GM12878 (cell line): ENCODE measurements around the gene NFKBIA. TPM values are rescaled to one million over a fixed set of nuclear protein-coding genes. Genes with fewer than 3 reads are reported as not detected.

Source experiments
- ATAC-seq: fragments of 200-7000 bp; cut with Tn5 transposase; 3 replicates; pipeline ENCODE4 v1.9.1; 2020; ENCODE audit warnings: mild to moderate bottlenecking, moderate library complexity
- BruUV-seq: library from RNA; stranded (reverse); fragments of 400-500 nt; replicated peaks from 2 replicates; lab custom pipeline; 2021; lab: Mats Ljungman, UMichigan
- CTCF ChIA-PET: fragments of 300-600 bp; sonication (Branson Sonifier 250); formaldehyde crosslinking; extraction: SDS; loops from one replicate; lab custom pipeline; 2021; ENCODE audit warnings: inconsistent platforms; lab: Yijun Ruan, JAX
- POLR2A ChIA-PET: fragments of 350-600 bp; formaldehyde crosslinking; extraction: SDS; loops from one replicate; lab custom pipeline; 2021; ENCODE audit warnings: inconsistent platforms; lab: Charles Lee
- RAD21 ChIA-PET: fragments of 300-600 bp; sonication (Branson Sonifier 250); formaldehyde crosslinking; loops from one replicate; lab custom pipeline; 2023; ENCODE audit warnings: antibody characterized with exemption; ENCODE audit not compliant: unreplicated experiment; lab: Charles Lee
- SMC1A ChIA-PET: fragments of 300-600 bp; sonication (Branson Sonifier 250); formaldehyde crosslinking; loops from one replicate; lab custom pipeline; 2023; ENCODE audit not compliant: unreplicated experiment, uncharacterized antibody; lab: Charles Lee
- DNase-seq: peaks from one replicate; pipeline ENCODE4 v3.0.0-alpha.2; 2011; ENCODE audit warnings: low read depth, low spot score
- FAIRE-seq: peaks from 3 replicates; lab custom pipeline; 2011; peaks lifted over from hg19 to GRCh38; lab: Jason Lieb, UNC
- H2AFZ ChIP-seq: 2 replicates; pipeline ENCODE4 v1.6.0; 2011; ENCODE audit warnings: low read depth, low read length, control low read depth; ENCODE audit not compliant: control insufficient read depth
- H3K27ac ChIP-seq: 2 replicates; pipeline ENCODE4 v1.5.1; 2011; ENCODE audit warnings: control low read depth; ENCODE audit not compliant: control insufficient read depth, insufficient read depth
- H3K27me3 ChIP-seq, 2 experiments: replicated peaks in 1 of 2; 2 replicates each; pipeline versions ENCODE4 v1.6.0 to v1.6.1; 2011; ENCODE audit warnings: low read length in 1 of 2; ENCODE audit not compliant: control insufficient read depth in 2 of 2, insufficient read depth in 2 of 2
- H3K36me3 ChIP-seq, 2 experiments: 2 replicates each; pipeline ENCODE4 v1.5.1; 2011; ENCODE audit warnings: low read length in 1 of 2; ENCODE audit not compliant: control insufficient read depth in 2 of 2, insufficient read depth in 2 of 2
- H3K4me1 ChIP-seq: 2 replicates; pipeline ENCODE4 v1.6.1; 2011; ENCODE audit warnings: mild to moderate bottlenecking, low read length, moderate library complexity, mixed read lengths; ENCODE audit not compliant: control insufficient read depth, insufficient read depth
- H3K4me2 ChIP-seq: 2 replicates; pipeline ENCODE4 v1.6.0; 2011; ENCODE audit warnings: control low read depth; ENCODE audit not compliant: control insufficient read depth, insufficient read depth
- H3K4me3 ChIP-seq: fragments of 200-600 bp; sonication (generic); 2 replicates; pipeline ENCODE4 v1.5.1; 2016
- H3K79me2 ChIP-seq: 2 replicates; pipeline ENCODE4 v1.6.0; 2011; ENCODE audit warnings: low read length; ENCODE audit not compliant: control insufficient read depth, insufficient read depth
- H3K9ac ChIP-seq: 2 replicates; pipeline ENCODE4 v1.8.0; 2011; ENCODE audit warnings: low read length, control low read depth, mixed read lengths; ENCODE audit not compliant: control insufficient read depth, insufficient read depth
- H3K9me3 ChIP-seq: replicated peaks from 3 replicates; pipeline ENCODE4 v1.5.1; 2011; ENCODE audit warnings: mild to moderate bottlenecking, low read length; ENCODE audit not compliant: control insufficient read depth, insufficient read depth
- H4K20me1 ChIP-seq: 2 replicates; pipeline ENCODE4 v1.6.0; 2011; ENCODE audit not compliant: control insufficient read depth, insufficient read depth
- IRF3 ChIP-seq: fragments of 450-650 bp; IDR thresholded peaks from 2 replicates; pipeline ENCODE4 v1.6.1; 2014; ENCODE audit warnings: mild to moderate bottlenecking
- WRNIP1 ChIP-seq: IDR thresholded peaks from 2 replicates; pipeline ENCODE4 v1.6.1; 2011; ENCODE audit warnings: low read depth, low read length, improper control_type of control experiment, borderline replicate concordance
- WGBS: methylation state at CpG from one replicate; pipeline ENCODE4 v1.1.6; 2016; ENCODE audit warnings: low lambda C conversion rate; ENCODE audit not compliant: insufficient replicate concordance, insufficient coverage; ENCODE audit errors: missing lambda C conversion rate; 5-methylcytosine and 5-hydroxymethylcytosine counted together
- in situ Hi-C: fragments of 300-500 bp; cut with MboI; formaldehyde crosslinking; loops from 9 replicates; pipeline ENCODE4 v1.14.3; 2018; ENCODE audit warnings: mixed read lengths
- intact Hi-C: fragments of 100-400 bp; cut with micrococcal nuclease; formaldehyde crosslinking; loops from one replicate; pipeline ENCODE4 v1.14.2; 2022; ENCODE audit not compliant: unreplicated experiment
- polyA plus RNA-seq, 11 experiments: library from polyadenylated mRNA; depleted of rRNA in 4 of 11; unstranded in 6 of 11; stranded (reverse) in 5 of 11; fragments of >200 nt; fragmentation: Nextera tagmentation in 4 of 11; fragmentation: Illumina TruSeq in 1 of 11; extraction: Ambion mirVana in 4 of 11; extraction: Trizol in 1 of 11; gene quantifications; 1 replicate in 1 of 11; 2 replicates in 10 of 11; pipeline versions ENCODE4 v1.2.1 to v1.2.3, GENCODE V29; 2011 to 2016; ENCODE audit warnings: inconsistent platforms in 2 of 11, missing spikeins in 2 of 11, low read depth in 1 of 11
- total RNA-seq, 4 experiments: library from RNA; depleted of rRNA in 3 of 4; stranded (reverse); fragments of >200 nt in 3 of 4; fragmentation: Illumina TruSeq in 1 of 4; extraction: Trizol in 1 of 4; gene quantifications; 2 replicates each; pipeline versions ENCODE4 v1.2.1 to v1.2.3, GENCODE V29; 2013 to 2021

NFKBIA gene
- total and polyA plus RNA-seq, 10 of the 15 experiments (the other 5 are each of a cell fraction or from before 2014, with no cell fraction given), result 123 to 419 (median 267) TPM

GRCh38 chr14:35405304-35405996 lies 901 bp upstream of the NFKBIA start:
- Histone ChIP-seq H3K27ac (peak overlapping the region; percentile 76), H3K4me1 (peaks cover 14% of the 10 kb centered on the region), H3K4me2 (peak overlapping the region; percentile 64), H3K79me2 (peaks cover 40% of the 10 kb centered on the region), H3K9me3 (no peaks in the 10 kb centered on the region), H2AFZ (peak overlapping the region; percentile 49; the same call in 1 of the 2 replicates), H3K27me3 (no peaks in the 10 kb centered on the region), H3K4me3 (peak overlapping the region; percentile 79), H3K36me3 (peaks cover 12 to 20% of the 10 kb centered on the region in 2 experiments), H3K9ac (peak overlapping the region; percentile 84), H4K20me1 (no peaks in the 10 kb centered on the region; the same call in 1 of the 2 replicates)
- ChIA-PET RAD21 (interaction anchor here (0.7 to 7.0 kb wide), 27 partner anchors 10 to 732 kb away, joined by 3 to 133 read pairs (median 6); partner anchors contain the start of gene PSMA6), POLR2A (interaction anchor here (0.6 to 6.6 kb wide), 14 partner anchors 11 to 282 kb away, joined by 3 to 93 read pairs (median 4); partner anchors contain the start of gene PSMA6), CTCF (interaction anchor here (0.5 to 24.2 kb wide), 31 partner anchors 9 to 769 kb away, joined by 3 to 438 read pairs (median 4); partner anchors contain the start of gene PSMA6), SMC1A (interaction anchor here (1.0 to 7.1 kb wide), 27 partner anchors 12 to 288 kb away, joined by 3 to 108 read pairs (median 6); partner anchors contain the start of genes PPP2R3C, PRORP and PSMA6)
- intact Hi-C loops, result loop anchor here (2.0 kb wide), 1 partner anchor 177 kb away; no protein-coding TSS in a partner anchor
- ATAC-seq (no peak), DNase-seq (no peak), FAIRE-seq (no peak)
- no TSS peak for BruUV-seq
- TF ChIP-seq IRF3 (no peak), WRNIP1 (0 out of 2 replicates have a peak, but pooled peaks have one; percentile 25)
- in situ Hi-C loops, result loop anchor here (5.0 to 25.0 kb wide), 4 partner anchors 121 to 1068 kb away; no protein-coding TSS in a partner anchor
- WGBS, result 21% methylated on average over 14 of the region's 14 CpGs
